Measurements from ENCODE around the gene RPL14. TPM values are rescaled to one million over a fixed set of nuclear protein-coding genes. Genes with fewer than 3 reads are reported as not detected.

The RPL14 gene
- total RNA-seq (2013), result 854 TPM
- 100 to 1,000 TPM; 316 to 377 (median 348) TPM for polyA plus RNA-seq
- polyA minus RNA-seq, result 76.9 and 188 TPM in 2 replicates
- 97.7 to 338 (median 272) reads per million in 11 experiments for total RNA-seq

GRCh38 chr3:40456940-40457823 is at the start of gene RPL14:
TSS of gene RPL14 (plus strand) at chr3:40457339. CDS start at chr3:40457472, 133 bp downstream.
- peak; percentile 94 to 95 (median 95) for DNase-seq
- Histone ChIP-seq H3K4me1 (ENCODE audit: control insufficient read depth in 1 of 2, insufficient read depth in 2 of 2, low read length in 2 of 2) (peaks cover 28 to 40% of the 10 kb centered on the region in 2 donors), H3K4me2 (replicated peaks; ENCODE audit: extremely low read depth, low read length, poor library complexity, severe bottlenecking) (peak within 1 kb of the TSS; percentile 84), H4K20me1 (ENCODE audit: insufficient read depth, low read length) (peaks cover 12% of the 10 kb centered on the region), H3K9me3 (replicated peaks in 1 of 2; ENCODE audit: control insufficient read depth in 1 of 2, insufficient read depth in 1 of 2, low read length in 2 of 2) (no peaks in the 10 kb centered on the region), H3K27ac (ENCODE audit: low read depth in 1 of 2, low read length in 2 of 2) (peak within 1 kb of the TSS; percentile 52 to 86), H3K27me3 (ENCODE audit: control insufficient read depth in 2 of 2, insufficient read depth in 2 of 2, low read length in 2 of 2) (no peaks in the 10 kb centered on the region), H3K9ac (ENCODE audit: insufficient read depth, low read length, poor library complexity, severe bottlenecking) (peak within 1 kb of the TSS; percentile 89), H2AFZ (ENCODE audit: insufficient read depth, low read depth, low read length, poor library complexity, severe bottlenecking) (peak within 1 kb of the TSS; percentile 84), H3K79me2 (ENCODE audit: insufficient read depth, low read length) (peaks cover 31% of the 10 kb centered on the region), H3K4me3 (replicated peaks in 1 of 3; ENCODE audit: low read depth in 2 of 3, low read length in 3 of 3) (peak within 1 kb of the TSS; percentile 52 to 85 (median 66)), H3K36me3 (replicated peaks in 1 of 2; ENCODE audit: control insufficient read depth in 1 of 2, insufficient read depth in 2 of 2, low read length in 2 of 2) (peaks cover 35 to 41% of the 10 kb centered on the region in 2 donors)
- peaks cover 28% of the 10 kb centered on the region for H3K4me1 Mint-ChIP-seq
- H3K27me3 Mint-ChIP-seq (ENCODE audit: low read depth in 3 of 3), result no peaks in the 10 kb centered on the region
- H3K36me3 Mint-ChIP-seq, result peaks cover 32 to 41% of the 10 kb centered on the region in 2 donors
- peak within 1 kb of the TSS; percentile 87 to 97 for H3K4me3 Mint-ChIP-seq
- under 1% methylated on average over 74 of the region's 79 CpGs for WGBS (ENCODE audit: insufficient coverage)
- H3K9me3 Mint-ChIP-seq, result no peaks in the 10 kb centered on the region
- intact Hi-C loops (cut with micrococcal nuclease), result loop anchor here (10.0 kb wide), 3 partner anchors 142 to 1508 kb away; partner anchors contain the start of genes CTNNB1 (in 1 of the 2) and ULK4 (in 1 of the 2)
- no peak for TF ChIP-seq CTCF (IDR thresholded peaks at IDR 0.05)
- peak within 1 kb of the TSS; percentile 91 to 95 (median 92) for H3K27ac Mint-ChIP-seq

GRCh38 chr3:40407611-40408010 is 49.5 kb upstream of the RPL14 start:
- H3K79me2 ChIP-seq (ENCODE audit: insufficient read depth, low read length), result no peaks in the 10 kb centered on the region
- H3K27me3 ChIP-seq (ENCODE audit: control insufficient read depth in 2 of 2, insufficient read depth in 2 of 2, low read length in 2 of 2), result no peaks in the 10 kb centered on the region
- H3K4me3 ChIP-seq (replicated peaks in 1 of 3; ENCODE audit: low read depth in 2 of 3, low read length in 3 of 3), result no peak overlapping the region
- H3K9ac ChIP-seq (ENCODE audit: insufficient read depth, low read length, poor library complexity, severe bottlenecking), result no peak overlapping the region
- intact Hi-C loops (cut with micrococcal nuclease), result no loop called here
- Mint-ChIP-seq H3K27ac (no peak overlapping the region), H3K4me3 (no peak overlapping the region), H3K36me3 (no peaks in the 10 kb centered on the region), H3K9me3 (no peaks in the 10 kb centered on the region), H3K4me1 (no peaks in the 10 kb centered on the region), H3K27me3 (ENCODE audit: low read depth in 3 of 3) (peaks cover 0 to 2% (median 1%) of the 10 kb centered on the region in 3 donors)
- H3K4me1 ChIP-seq (ENCODE audit: control insufficient read depth in 1 of 2, insufficient read depth in 2 of 2, low read length in 2 of 2), result no peaks in the 10 kb centered on the region
- H4K20me1 ChIP-seq (ENCODE audit: insufficient read depth, low read length), result no peaks in the 10 kb centered on the region
- no peak overlapping the region for H3K4me2 ChIP-seq (replicated peaks; ENCODE audit: extremely low read depth, low read length, poor library complexity, severe bottlenecking)
- no peak overlapping the region for H2AFZ ChIP-seq (ENCODE audit: insufficient read depth, low read depth, low read length, poor library complexity, severe bottlenecking)
- H3K9me3 ChIP-seq (replicated peaks in 1 of 2; ENCODE audit: control insufficient read depth in 1 of 2, insufficient read depth in 1 of 2, low read length in 2 of 2), result no peaks in the 10 kb centered on the region
- no peak overlapping the region for H3K27ac ChIP-seq (ENCODE audit: low read depth in 1 of 2, low read length in 2 of 2)
- no peak for TF ChIP-seq CTCF (IDR thresholded peaks at IDR 0.05)
- no CpG with 5 or more reads among the region's 3 CpGs for whole genome bisulfite sequencing (ENCODE audit: insufficient coverage)
- H3K36me3 ChIP-seq (replicated peaks in 1 of 2; ENCODE audit: control insufficient read depth in 1 of 2, insufficient read depth in 2 of 2, low read length in 2 of 2), result no peaks in the 10 kb centered on the region
- DNase-seq, result no peak
